ENCODE measurements around the gene UNC80. TPM values are rescaled to one million over a fixed set of nuclear protein-coding genes. Genes with fewer than 3 reads are reported as not detected.

The UNC80 gene
- total RNA-seq, 4 donors from 2014 or later = under 0.01 to 3.0 (median 0.45) TPM

- no peak overlapping the region for H3K27ac ChIP-seq
- H3K9me3 ChIP-seq = no peaks in the 10 kb centered on the region
- H3K27me3 ChIP-seq = no peaks in the 10 kb centered on the region
- H3K4me1 ChIP-seq = no peaks in the 10 kb centered on the region
- no peak overlapping the region for H3K4me3 ChIP-seq
- intact Hi-C loops (cut with DNase I; ENCODE audit: low total_unique reads) = no loop called here
- no peak for DNase-seq
- H3K36me3 ChIP-seq = no peaks in the 10 kb centered on the region
- TF ChIP-seq CTCF (IDR thresholded peaks at IDR 0.05) = no peak
These were observed 170.8 kb downstream of the UNC80 start for GRCh38 chr2:209942426-209942825.

- H3K9me3 ChIP-seq = no peaks in the 10 kb centered on the region
- DNase-seq = no peak
- no peaks in the 10 kb centered on the region for H3K27me3 ChIP-seq
- H3K4me1 ChIP-seq = no peaks in the 10 kb centered on the region
- intact Hi-C loops (cut with DNase I; ENCODE audit: low total_unique reads) = no loop called here
- H3K4me3 ChIP-seq = no peak overlapping the region
- H3K36me3 ChIP-seq = no peaks in the 10 kb centered on the region
- H3K27ac ChIP-seq = no peak overlapping the region
- TF ChIP-seq CTCF (IDR thresholded peaks at IDR 0.05) (no peak), POLR2A (IDR thresholded peaks at IDR 0.05) (no peak)
These were observed 171.4 kb downstream of the UNC80 start for GRCh38 chr2:209942936-209943605.

GRCh38 chr2:209943776-209944175 lies 172.1 kb downstream of the UNC80 start:
- TF ChIP-seq POLR2A (IDR thresholded peaks at IDR 0.05) (no peak), CTCF (IDR thresholded peaks at IDR 0.05) (no peak)
- Histone ChIP-seq H3K4me3 (no peak overlapping the region), H3K4me1 (no peaks in the 10 kb centered on the region), H3K9me3 (no peaks in the 10 kb centered on the region), H3K27me3 (no peaks in the 10 kb centered on the region), H3K36me3 (no peaks in the 10 kb centered on the region), H3K27ac (no peak overlapping the region)
- intact Hi-C loops (cut with DNase I; ENCODE audit: low total_unique reads) = no loop called here
- no peak for DNase-seq

- H3K4me3 ChIP-seq = no peak overlapping the region
- no peaks in the 10 kb centered on the region for H3K36me3 ChIP-seq
- no peaks in the 10 kb centered on the region for H3K27me3 ChIP-seq
- H3K27ac ChIP-seq = no peak overlapping the region
- intact Hi-C loops (cut with DNase I; ENCODE audit: low total_unique reads) = no loop called here
- no peaks in the 10 kb centered on the region for H3K9me3 ChIP-seq
- no peak for TF ChIP-seq POLR2A (IDR thresholded peaks at IDR 0.05)
- TF ChIP-seq CTCF (IDR thresholded peaks at IDR 0.05) = no peak
- H3K4me1 ChIP-seq = no peaks in the 10 kb centered on the region
- DNase-seq = no peak
These were observed 174.9 kb downstream of the UNC80 start for GRCh38 chr2:209946539-209946938.

GRCh38 chr2:209956271-209956670 lies 184.6 kb downstream of the UNC80 start:
- H3K4me1 ChIP-seq = no peaks in the 10 kb centered on the region
- no peaks in the 10 kb centered on the region for H3K36me3 ChIP-seq
- TF ChIP-seq CTCF (IDR thresholded peaks at IDR 0.05) = no peak
- TF ChIP-seq POLR2A (IDR thresholded peaks at IDR 0.05) = no peak
- no peak overlapping the region for H3K4me3 ChIP-seq
- H3K9me3 ChIP-seq = no peaks in the 10 kb centered on the region
- no peaks in the 10 kb centered on the region for H3K27me3 ChIP-seq
- no peak overlapping the region for H3K27ac ChIP-seq
- no peak for DNase-seq
- intact Hi-C loops (cut with DNase I; ENCODE audit: low total_unique reads) = no loop called here
